Nephron (organoid): ENCODE measurements around the gene SMIM5.
"Not testable (repeated sequence)": the region's sequence is repeated elsewhere in the genome, so short reads cannot be mapped to it uniquely, and the experiment has no call there.

Source experiments
- H3K27ac Mint-ChIP-seq, 3 experiments: 2 replicates each; pipeline ENCODE4 v1.8.0; 2020; ENCODE audit warnings: mixed read lengths in 3 of 3, mild to moderate bottlenecking in 2 of 3, moderate library complexity in 1 of 3
- H3K27me3 Mint-ChIP-seq: 2 replicates; pipeline ENCODE4 v1.8.0; 2021; ENCODE audit warnings: low read depth, mild to moderate bottlenecking, moderate library complexity, mixed read lengths
- H3K36me3 Mint-ChIP-seq: 2 replicates; pipeline ENCODE4 v1.8.0; 2020; ENCODE audit warnings: low read depth, mixed read lengths
- H3K4me1 Mint-ChIP-seq: 2 replicates; pipeline ENCODE4 v1.8.0; 2020; ENCODE audit warnings: mixed read lengths
- H3K4me3 Mint-ChIP-seq, 3 experiments: 2 replicates each; pipeline ENCODE4 v1.8.0; 2020; ENCODE audit warnings: mild to moderate bottlenecking in 3 of 3, mixed read lengths in 3 of 3, moderate library complexity in 2 of 3
- H3K9me3 Mint-ChIP-seq: 2 replicates; pipeline ENCODE4 v1.8.0; 2020; ENCODE audit warnings: mixed read lengths
- TF ChIP-seq, protein P1 (sequence below), 3 experiments: fragments of 200-600 bp; sonication (generic); IDR thresholded peaks; one replicate each; pipeline ENCODE4 v1.5.0; 2021; ENCODE audit warnings: antibody characterized with exemption in 3 of 3; ENCODE audit not compliant: unreplicated experiment in 3 of 3

The SMIM5 gene

DNA sequence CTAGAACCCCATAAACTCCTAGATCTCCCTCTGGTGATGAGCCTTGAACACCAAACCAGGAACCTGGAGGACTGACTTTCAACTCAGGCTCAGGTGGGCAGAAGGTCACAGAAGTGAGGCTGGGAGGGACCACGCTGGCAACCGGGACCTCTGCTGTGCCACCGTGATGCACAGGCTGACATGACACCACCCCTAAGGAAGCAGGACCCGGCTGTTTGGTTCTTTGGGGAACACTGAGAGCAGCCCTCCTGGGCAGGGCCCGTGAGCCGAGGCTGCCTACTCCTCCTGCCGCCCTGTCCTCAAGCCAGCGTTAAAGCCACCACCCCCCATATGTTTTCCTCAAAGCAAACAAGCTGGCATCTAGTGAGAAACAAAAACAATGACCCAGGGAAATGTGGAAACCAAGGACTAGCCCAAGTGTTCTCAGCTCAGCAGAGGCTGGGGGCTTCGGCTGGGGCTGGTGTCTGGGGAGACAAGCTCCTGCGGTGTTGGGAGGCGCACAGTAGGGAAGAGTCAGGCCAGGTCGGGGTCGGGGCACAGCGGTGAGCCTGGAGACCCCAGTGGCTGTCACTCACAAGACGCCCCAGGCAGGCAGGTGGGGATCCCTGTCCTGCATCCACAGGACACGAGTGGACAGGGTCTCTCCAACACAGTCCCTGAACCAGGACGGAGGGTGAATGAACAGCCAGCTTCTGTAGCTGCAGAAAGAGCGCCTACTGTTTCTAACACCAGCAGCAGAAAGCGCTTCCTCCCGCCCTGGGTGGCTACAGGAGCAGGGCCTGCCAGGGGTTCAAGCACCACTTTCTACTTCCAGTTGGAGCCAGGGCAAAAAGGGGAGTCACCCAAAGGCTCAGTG lies 1.7 kb downstream of the SMIM5 start:
- no peaks in the 10 kb centered on the region for H3K9me3 Mint-ChIP-seq
- H3K36me3 Mint-ChIP-seq, result no peaks in the 10 kb centered on the region
- peak overlapping the region in 2 of 3 experiments; percentile 43 to 90 for H3K27ac Mint-ChIP-seq
- H3K4me3 Mint-ChIP-seq, result peak overlapping the region in 2 of 3 experiments; percentile 42 to 43
- peaks cover 20% of the 10 kb centered on the region for H3K4me1 Mint-ChIP-seq
- TF ChIP-seq, protein P1, sequence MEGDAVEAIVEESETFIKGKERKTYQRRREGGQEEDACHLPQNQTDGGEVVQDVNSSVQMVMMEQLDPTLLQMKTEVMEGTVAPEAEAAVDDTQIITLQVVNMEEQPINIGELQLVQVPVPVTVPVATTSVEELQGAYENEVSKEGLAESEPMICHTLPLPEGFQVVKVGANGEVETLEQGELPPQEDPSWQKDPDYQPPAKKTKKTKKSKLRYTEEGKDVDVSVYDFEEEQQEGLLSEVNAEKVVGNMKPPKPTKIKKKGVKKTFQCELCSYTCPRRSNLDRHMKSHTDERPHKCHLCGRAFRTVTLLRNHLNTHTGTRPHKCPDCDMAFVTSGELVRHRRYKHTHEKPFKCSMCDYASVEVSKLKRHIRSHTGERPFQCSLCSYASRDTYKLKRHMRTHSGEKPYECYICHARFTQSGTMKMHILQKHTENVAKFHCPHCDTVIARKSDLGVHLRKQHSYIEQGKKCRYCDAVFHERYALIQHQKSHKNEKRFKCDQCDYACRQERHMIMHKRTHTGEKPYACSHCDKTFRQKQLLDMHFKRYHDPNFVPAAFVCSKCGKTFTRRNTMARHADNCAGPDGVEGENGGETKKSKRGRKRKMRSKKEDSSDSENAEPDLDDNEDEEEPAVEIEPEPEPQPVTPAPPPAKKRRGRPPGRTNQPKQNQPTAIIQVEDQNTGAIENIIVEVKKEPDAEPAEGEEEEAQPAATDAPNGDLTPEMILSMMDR (IDR thresholded peaks at IDR 0.05; ENCODE audit: unreplicated experiment in 3 of 3), result no peak
- H3K27me3 Mint-ChIP-seq, result no peaks in the 10 kb centered on the region

DNA sequence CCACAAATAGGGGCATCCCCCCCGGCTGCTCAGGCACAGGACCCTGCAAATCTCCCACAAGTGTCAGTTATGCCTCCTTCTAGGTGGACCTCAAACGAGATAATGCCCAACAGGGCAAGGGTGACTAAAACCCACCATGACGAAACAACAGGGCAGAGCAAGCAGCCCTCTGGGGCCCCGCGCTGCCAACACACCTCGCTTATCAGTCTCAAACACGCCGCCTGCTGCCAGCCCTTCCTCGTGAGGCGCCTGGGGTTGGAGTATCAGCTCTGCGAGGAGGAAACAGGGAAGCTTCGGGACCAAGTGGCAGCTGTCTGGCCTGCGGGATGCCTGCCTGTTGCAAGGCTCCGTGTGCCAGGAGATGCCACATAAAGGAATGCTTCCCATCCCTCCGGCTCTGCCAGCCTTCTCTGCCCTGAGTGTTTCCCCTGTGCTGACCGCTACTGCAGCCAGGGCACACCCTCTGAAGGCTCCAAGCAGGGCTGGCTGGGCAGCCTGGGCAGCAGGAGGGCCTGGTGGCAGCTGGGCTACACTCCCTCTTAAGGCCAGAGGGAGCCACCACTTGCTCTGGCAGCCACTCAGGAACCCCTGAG lies 2.5 kb downstream of the SMIM5 start:
- Mint-ChIP-seq H3K27me3 (no peaks in the 10 kb centered on the region), H3K27ac (no peak overlapping the region), H3K9me3 (no peaks in the 10 kb centered on the region), H3K4me1 (peaks cover 20% of the 10 kb centered on the region), H3K4me3 (no peak overlapping the region), H3K36me3 (no peaks in the 10 kb centered on the region)
- TF ChIP-seq, protein P1 (IDR thresholded peaks at IDR 0.05; ENCODE audit: unreplicated experiment in 3 of 3), result no peak

- TF ChIP-seq, protein P1 (IDR thresholded peaks at IDR 0.05; ENCODE audit: unreplicated experiment in 3 of 3), result no peak
- H3K4me3 Mint-ChIP-seq, result no peak overlapping the region
- no peaks in the 10 kb centered on the region for H3K27me3 Mint-ChIP-seq
- no peaks in the 10 kb centered on the region for H3K36me3 Mint-ChIP-seq
- peaks cover 20% of the 10 kb centered on the region for H3K4me1 Mint-ChIP-seq
- no peaks in the 10 kb centered on the region for H3K9me3 Mint-ChIP-seq
- H3K27ac Mint-ChIP-seq, result peak overlapping the region; percentile 25 to 68 (median 60)
Observed at GRCh38 chr17:75636381-75637142, 3.3 kb downstream of the SMIM5 start.

- Mint-ChIP-seq H3K36me3 (no peaks in the 10 kb centered on the region), H3K9me3 (no peaks in the 10 kb centered on the region), H3K27ac (peak overlapping the region; percentile 25 to 68 (median 60)), H3K4me1 (peaks cover 20% of the 10 kb centered on the region), H3K4me3 (no peak overlapping the region), H3K27me3 (no peaks in the 10 kb centered on the region)
- TF ChIP-seq, protein P1 (IDR thresholded peaks at IDR 0.05; ENCODE audit: unreplicated experiment in 3 of 3), result no peak
Observed at GRCh38 chr17:75637143-75637538, 3.9 kb downstream of the SMIM5 start.

GRCh38 chr17:75637551-75637950 lies 4.3 kb downstream of the SMIM5 start:
- H3K36me3 Mint-ChIP-seq, result no peaks in the 10 kb centered on the region
- peaks cover 20% of the 10 kb centered on the region for H3K4me1 Mint-ChIP-seq
- H3K27ac Mint-ChIP-seq, result no peak overlapping the region
- H3K9me3 Mint-ChIP-seq, result no peaks in the 10 kb centered on the region
- no peak overlapping the region for H3K4me3 Mint-ChIP-seq
- TF ChIP-seq, protein P1 (IDR thresholded peaks at IDR 0.05; ENCODE audit: unreplicated experiment in 3 of 3), result no peak
- H3K27me3 Mint-ChIP-seq, result no peaks in the 10 kb centered on the region

DNA sequence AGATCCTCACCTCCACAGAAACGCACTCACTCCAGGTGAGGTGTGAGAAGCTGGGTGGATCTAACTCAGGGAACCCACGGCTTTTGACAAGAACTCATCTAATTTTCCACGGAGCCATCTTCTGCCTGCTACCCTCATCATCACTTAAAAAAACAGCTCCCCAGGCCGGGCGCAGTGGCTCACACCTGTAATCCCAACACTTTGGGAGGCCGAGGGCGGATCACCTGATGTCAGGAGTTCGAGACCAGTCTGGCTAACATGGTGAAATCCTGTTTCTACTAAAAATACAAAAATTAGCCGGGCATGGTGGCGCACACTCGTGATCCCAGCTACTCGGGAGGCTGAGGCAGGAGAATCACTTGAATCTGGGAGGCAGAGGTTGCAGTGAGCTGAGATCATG lies 4.8 kb downstream of the SMIM5 start:
- H3K4me3 Mint-ChIP-seq, H3K27ac Mint-ChIP-seq: not testable (repeated sequence)

More for the DNA sequence above, 4.8 kb downstream of the SMIM5 start:
- not testable (repeated sequence) for H3K36me3 Mint-ChIP-seq, H3K27me3 Mint-ChIP-seq, H3K9me3 Mint-ChIP-seq
- peaks cover 16% of the 10 kb centered on the region for H3K4me1 Mint-ChIP-seq
